Measurements from ENCODE around the gene DNER. TPM values are rescaled to one million over a fixed set of nuclear protein-coding genes. Genes with fewer than 3 reads are reported as not detected.

DNER gene
- total and polyA plus RNA-seq, 2 donors (not counting 3 experiments of a cell fraction or from before 2014, with no cell fraction given): 0.01 TPM; not detected in 1

DNA sequence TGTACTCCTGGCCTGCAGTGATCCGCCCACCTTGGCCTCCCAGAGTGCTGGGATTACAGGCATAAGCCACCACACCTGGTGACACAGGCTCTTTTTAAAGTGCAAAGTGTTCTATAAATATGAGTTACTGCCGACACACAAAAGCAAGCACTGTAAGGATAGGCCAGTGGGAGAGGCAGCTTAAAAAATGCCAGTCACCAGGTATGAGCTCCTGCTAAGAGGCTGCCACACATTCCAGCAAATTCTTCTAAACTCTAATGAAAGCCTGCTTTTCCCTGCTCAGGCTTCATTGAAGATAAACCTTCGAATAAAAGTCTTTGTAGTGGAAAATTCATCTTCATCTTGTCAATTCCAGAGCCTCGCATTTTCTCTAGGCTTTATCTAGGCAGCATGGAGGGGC is 240.2 kb downstream of the DNER start:
- FAIRE-seq (no peak), DNase-seq (ENCODE audit: low read depth, low spot score) (no peak)
- no TSS peak for BruUV-seq (replicated peaks)
- H3K4me2 ChIP-seq (ENCODE audit: insufficient read depth, low read length): no peak overlapping the region
- POLR2A ChIA-PET: no interaction called here
- H3K27ac ChIP-seq (ENCODE audit: insufficient read depth, low read depth, low read length): no peak overlapping the region
- no peaks in the 10 kb centered on the region for H3K36me3 ChIP-seq (ENCODE audit: control insufficient read depth in 2 of 2, extremely low read depth in 1 of 2, insufficient read depth in 2 of 2, low read length in 2 of 2)
- H3K9ac ChIP-seq (replicated peaks; ENCODE audit: extremely low read depth, insufficient read depth, low read length): no peak overlapping the region
- H4K20me1 ChIP-seq (replicated peaks; ENCODE audit: control insufficient read depth, extremely low read depth, insufficient read depth, low read length): no peaks in the 10 kb centered on the region
- H3K9me3 ChIP-seq (replicated peaks; ENCODE audit: control insufficient read depth, insufficient read depth, low read length): no peaks in the 10 kb centered on the region
- dilution Hi-C loops (cut with MboI; ENCODE audit: extremely low pct_ligation_motif_present, low sequenced_read_pairs) (no loop called here), intact Hi-C loops (cut with micrococcal nuclease) (no loop called here)
- no peaks in the 10 kb centered on the region for H3K27me3 ChIP-seq (ENCODE audit: control insufficient read depth in 2 of 2, insufficient read depth in 2 of 2, low read length in 2 of 2)
- no peaks in the 10 kb centered on the region for H3K9me1 ChIP-seq (replicated peaks; ENCODE audit: control insufficient read depth, extremely low read depth, insufficient read depth, low read length)
- TF ChIP-seq JUN (IDR thresholded peaks at IDR 0.05; ENCODE audit: borderline replicate concordance, insufficient read depth, insufficient read length, low read depth): no peak
- no peak for TF ChIP-seq POLR2A (IDR thresholded peaks at IDR 0.05; ENCODE audit: low read depth, low read length)
- TF ChIP-seq MYC (IDR thresholded peaks at IDR 0.05; ENCODE audit: low read depth, low read length): no peak
- TF ChIP-seq, protein P1, sequence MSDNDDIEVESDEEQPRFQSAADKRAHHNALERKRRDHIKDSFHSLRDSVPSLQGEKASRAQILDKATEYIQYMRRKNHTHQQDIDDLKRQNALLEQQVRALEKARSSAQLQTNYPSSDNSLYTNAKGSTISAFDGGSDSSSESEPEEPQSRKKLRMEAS (IDR thresholded peaks at IDR 0.05; ENCODE audit: insufficient read depth, insufficient read length): no peak
- TF ChIP-seq, protein P2, sequence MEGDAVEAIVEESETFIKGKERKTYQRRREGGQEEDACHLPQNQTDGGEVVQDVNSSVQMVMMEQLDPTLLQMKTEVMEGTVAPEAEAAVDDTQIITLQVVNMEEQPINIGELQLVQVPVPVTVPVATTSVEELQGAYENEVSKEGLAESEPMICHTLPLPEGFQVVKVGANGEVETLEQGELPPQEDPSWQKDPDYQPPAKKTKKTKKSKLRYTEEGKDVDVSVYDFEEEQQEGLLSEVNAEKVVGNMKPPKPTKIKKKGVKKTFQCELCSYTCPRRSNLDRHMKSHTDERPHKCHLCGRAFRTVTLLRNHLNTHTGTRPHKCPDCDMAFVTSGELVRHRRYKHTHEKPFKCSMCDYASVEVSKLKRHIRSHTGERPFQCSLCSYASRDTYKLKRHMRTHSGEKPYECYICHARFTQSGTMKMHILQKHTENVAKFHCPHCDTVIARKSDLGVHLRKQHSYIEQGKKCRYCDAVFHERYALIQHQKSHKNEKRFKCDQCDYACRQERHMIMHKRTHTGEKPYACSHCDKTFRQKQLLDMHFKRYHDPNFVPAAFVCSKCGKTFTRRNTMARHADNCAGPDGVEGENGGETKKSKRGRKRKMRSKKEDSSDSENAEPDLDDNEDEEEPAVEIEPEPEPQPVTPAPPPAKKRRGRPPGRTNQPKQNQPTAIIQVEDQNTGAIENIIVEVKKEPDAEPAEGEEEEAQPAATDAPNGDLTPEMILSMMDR (IDR thresholded peaks at IDR 0.05; ENCODE audit: extremely low read depth in 1 of 2, insufficient read depth in 1 of 2, low read depth in 1 of 2, low read length in 2 of 2): no peak
- H3K4me3 ChIP-seq (replicated peaks in 1 of 3; ENCODE audit: insufficient read depth in 1 of 3, low read depth in 1 of 3, low read length in 3 of 3): no peak overlapping the region
- H3K79me2 ChIP-seq (ENCODE audit: control insufficient read depth, insufficient read depth, low read length): no peaks in the 10 kb centered on the region
- no peaks in the 10 kb centered on the region for H3K4me1 ChIP-seq (ENCODE audit: control insufficient read depth, extremely low read depth, insufficient read depth, low read length)
- no peak overlapping the region for H2AFZ ChIP-seq (ENCODE audit: low read depth, low read length)
- CTCF ChIA-PET: no interaction called here

DNA sequence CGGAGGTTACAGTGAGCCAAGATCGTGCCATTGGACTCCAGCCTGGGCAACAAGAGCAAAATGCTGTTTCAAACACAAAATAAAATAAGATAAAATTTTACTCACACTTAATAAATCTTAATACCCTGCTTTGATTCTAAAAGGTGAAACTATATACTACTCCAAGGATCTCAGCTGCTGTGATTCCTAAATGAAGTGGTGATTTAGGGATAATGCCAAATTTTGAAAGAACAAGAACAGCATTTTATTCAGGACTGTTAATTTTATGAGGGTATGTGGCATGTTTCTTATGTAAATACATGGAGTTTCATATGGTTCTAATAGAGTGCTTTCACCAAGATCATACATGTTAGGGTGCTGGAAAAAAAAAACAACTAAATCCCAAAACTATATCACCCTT is 243.6 kb downstream of the DNER start:
- POLR2A ChIA-PET: no interaction called here
- FAIRE-seq: no peak
- TF ChIP-seq GATA2 (IDR thresholded peaks at IDR 0.05; ENCODE audit: insufficient read depth, insufficient read length, low read depth, low read length) (no peak), POLR2A (IDR thresholded peaks at IDR 0.05; ENCODE audit: low read depth, low read length) (no peak), POLR2AphosphoS5 (IDR thresholded peaks at IDR 0.05; ENCODE audit: insufficient read depth, low read depth, low read length) (no peak), EZH2 (IDR thresholded peaks at IDR 0.05; ENCODE audit: borderline replicate concordance, low read depth, low read length, severe bottlenecking) (no peak), FOS (IDR thresholded peaks at IDR 0.05; ENCODE audit: borderline replicate concordance, insufficient read depth, low read length) (no peak), MYC (IDR thresholded peaks at IDR 0.05; ENCODE audit: low read depth, low read length) (no peak), JUN (IDR thresholded peaks at IDR 0.05; ENCODE audit: borderline replicate concordance, insufficient read depth, insufficient read length, low read depth) (no peak)
- TF ChIP-seq, protein P1 (IDR thresholded peaks at IDR 0.05; ENCODE audit: insufficient read depth, insufficient read length): no peak
- TF ChIP-seq, protein P2 (IDR thresholded peaks at IDR 0.05; ENCODE audit: extremely low read depth in 1 of 2, insufficient read depth in 1 of 2, low read depth in 1 of 2, low read length in 2 of 2): no peak

More for the DNA sequence above, 243.6 kb downstream of the DNER start:
- Histone ChIP-seq H4K20me1 (replicated peaks; ENCODE audit: control insufficient read depth, extremely low read depth, insufficient read depth, low read length) (no peaks in the 10 kb centered on the region), H3K9me1 (replicated peaks; ENCODE audit: control insufficient read depth, extremely low read depth, insufficient read depth, low read length) (no peaks in the 10 kb centered on the region), H3K4me3 (replicated peaks in 1 of 3; ENCODE audit: insufficient read depth in 1 of 3, low read depth in 1 of 3, low read length in 3 of 3) (no peak overlapping the region), H2AFZ (ENCODE audit: low read depth, low read length) (no peak overlapping the region), H3K36me3 (ENCODE audit: control insufficient read depth in 2 of 2, extremely low read depth in 1 of 2, insufficient read depth in 2 of 2, low read length in 2 of 2) (no peaks in the 10 kb centered on the region), H3K9ac (replicated peaks; ENCODE audit: extremely low read depth, insufficient read depth, low read length) (no peak overlapping the region), H3K4me1 (ENCODE audit: control insufficient read depth, extremely low read depth, insufficient read depth, low read length) (no peaks in the 10 kb centered on the region), H3K79me2 (ENCODE audit: control insufficient read depth, insufficient read depth, low read length) (no peaks in the 10 kb centered on the region), H3K4me2 (ENCODE audit: insufficient read depth, low read length) (no peak overlapping the region), H3K9me3 (replicated peaks; ENCODE audit: control insufficient read depth, insufficient read depth, low read length) (no peaks in the 10 kb centered on the region), H3K27me3 (ENCODE audit: control insufficient read depth in 2 of 2, insufficient read depth in 2 of 2, low read length in 2 of 2) (no peaks in the 10 kb centered on the region), H3K27ac (ENCODE audit: insufficient read depth, low read depth, low read length) (no peak overlapping the region)
- dilution Hi-C loops (cut with MboI; ENCODE audit: extremely low pct_ligation_motif_present, low sequenced_read_pairs) (no loop called here), intact Hi-C loops (cut with micrococcal nuclease) (no loop called here)
- CTCF ChIA-PET: interaction anchor here (0.8 to 2.8 kb wide), 3 partner anchors 12 to 39 kb away, joined by 3 to 11 read pairs (median 5); no protein-coding TSS in a partner anchor
- no peak for DNase-seq (ENCODE audit: low read depth, low spot score)
- BruUV-seq (replicated peaks): no TSS peak
